ENCODE results near the gene KCNN3. TPM values are rescaled to one million over a fixed set of nuclear protein-coding genes. Genes with fewer than 3 reads are reported as not detected.
A peak's percentile ranks its signal among the peaks of the same experiment; 100 is the strongest.

KCNN3 gene
- total RNA-seq, 5 donors from 2014 or later (not counting 1 experiment from before 2014, with no cell fraction given): 0.03 to 0.23 (median 0.18) TPM

DNA sequence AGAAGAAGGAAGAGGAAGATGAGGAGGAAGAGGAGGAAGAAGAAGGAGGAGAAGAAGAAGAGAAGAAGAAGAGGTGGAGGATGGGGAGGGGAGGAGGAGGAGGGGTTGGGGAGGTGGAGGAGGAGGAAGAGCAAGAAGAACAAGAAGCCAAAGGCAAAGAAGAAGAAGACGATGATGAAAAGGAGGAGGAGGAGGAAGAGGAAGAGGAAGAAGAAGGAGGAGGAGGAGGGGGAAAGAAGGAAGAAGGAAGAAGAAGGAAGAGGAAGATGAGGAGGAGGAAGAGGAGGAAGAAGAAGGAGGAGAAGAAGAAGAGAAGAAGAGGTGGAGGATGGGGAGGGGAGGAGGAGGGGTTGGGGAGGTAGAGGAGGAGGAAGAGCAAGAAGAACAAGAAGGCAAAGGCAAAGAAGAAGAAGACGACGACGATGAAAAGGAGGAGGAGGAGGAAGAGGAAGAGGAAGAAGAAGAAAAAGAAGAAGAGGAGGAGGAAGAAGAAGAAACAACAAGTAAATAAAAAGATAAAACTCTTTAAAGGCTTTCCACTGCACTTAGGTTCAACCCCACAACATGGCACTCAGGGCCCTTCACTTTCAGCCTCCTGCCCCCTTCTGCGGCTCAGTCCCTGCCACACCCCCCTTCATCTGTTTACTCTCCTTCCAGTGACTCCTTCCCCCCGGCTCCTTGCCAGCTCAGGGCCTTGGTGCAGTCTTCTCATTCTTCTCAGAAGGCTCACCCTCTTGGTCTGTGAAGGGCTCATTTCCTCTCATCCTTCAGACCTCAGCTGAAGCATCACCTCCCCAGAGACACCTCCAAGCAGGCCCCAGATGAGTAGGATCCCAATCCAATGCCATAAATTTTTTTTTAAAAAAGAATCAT lies 114.0 kb downstream of the KCNN3 start:
- H3K9me3 Mint-ChIP-seq: no peaks in the 10 kb centered on the region
- no peaks in the 10 kb centered on the region for H3K36me3 Mint-ChIP-seq
- POLR2A ChIA-PET: no interaction called here
- DNase-seq (no peak), ATAC-seq (replicated peaks in 1 of 4) (no peak)
- peaks cover 0 to 5% of the 10 kb centered on the region in 2 donors for H3K27me3 Mint-ChIP-seq
- H3K4me1 Mint-ChIP-seq: peaks cover 37 to 42% (median 41%) of the 10 kb centered on the region in 3 donors
- CTCF ChIA-PET: no interaction called here
- H3K27me3 ChIP-seq (replicated peaks in 1 of 2; ENCODE audit: control insufficient read depth in 2 of 2, extremely low read depth in 1 of 2, insufficient read depth in 2 of 2, low read length in 1 of 2): peaks cover 0 to 7% of the 10 kb centered on the region in 2 experiments
- H3K4me3 Mint-ChIP-seq: no peak overlapping the region
- H3K4me3 ChIP-seq (ENCODE audit: control insufficient read depth in 1 of 2, extremely low read depth in 1 of 2, low read length in 1 of 2): no peak overlapping the region
- H3K27ac Mint-ChIP-seq: peak overlapping the region; percentile 36 to 58
- peaks cover 21 to 27% of the 10 kb centered on the region in 2 experiments for H3K4me1 ChIP-seq (ENCODE audit: control insufficient read depth in 1 of 2, extremely low read depth in 1 of 2, insufficient read depth in 2 of 2, low read length in 2 of 2)
- H3K27ac ChIP-seq (ENCODE audit: low read length): no peak overlapping the region
- WGBS (ENCODE audit: insufficient coverage): 62% methylated on average over 3 of the region's 6 CpGs
- no peaks in the 10 kb centered on the region for H3K36me3 ChIP-seq (ENCODE audit: control insufficient read depth in 2 of 2, extremely low read depth in 1 of 2, insufficient read depth in 1 of 2, low read length in 1 of 2)
- H3K9me3 ChIP-seq: no peaks in the 10 kb centered on the region

DNA sequence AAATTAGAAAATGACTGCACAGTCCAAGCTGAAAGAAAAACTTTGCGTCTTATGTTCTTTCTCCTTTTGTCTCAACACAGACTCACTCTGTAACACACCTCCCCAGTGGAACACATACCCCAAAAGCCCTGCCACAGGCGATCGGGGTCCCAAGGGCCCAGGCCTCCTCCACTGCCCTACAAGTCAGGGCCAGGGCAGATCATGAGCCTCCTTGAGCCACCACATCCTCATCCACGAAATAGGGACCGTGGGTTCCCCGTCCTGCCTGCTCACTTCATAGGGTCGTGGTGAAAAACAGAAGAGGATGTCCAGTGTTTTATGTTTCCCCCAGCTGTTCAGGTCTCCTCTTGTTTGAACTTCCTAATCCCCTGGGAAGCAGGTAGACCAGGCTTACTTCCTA lies 116.7 kb downstream of the KCNN3 start:
- CTCF ChIA-PET: interaction anchor here in 1 of 2 donors (1.4 kb wide), 1 partner anchor 28 kb away, joined by 3 read pairs; no protein-coding TSS in a partner anchor
- Mint-ChIP-seq H3K36me3 (no peaks in the 10 kb centered on the region), H3K4me3 (no peak overlapping the region), H3K4me1 (peaks cover 23 to 36% (median 26%) of the 10 kb centered on the region in 3 donors), H3K9me3 (no peaks in the 10 kb centered on the region), H3K27ac (no peak overlapping the region), H3K27me3 (peaks cover 0 to 3% of the 10 kb centered on the region in 2 donors)
- DNase-seq (no peak), ATAC-seq (replicated peaks in 1 of 4) (no peak)
- WGBS (ENCODE audit: insufficient coverage): 92% methylated on average over 6 of the region's 7 CpGs
- Histone ChIP-seq H3K9me3 (no peaks in the 10 kb centered on the region), H3K4me3 (ENCODE audit: control insufficient read depth in 1 of 2, extremely low read depth in 1 of 2, low read length in 1 of 2) (no peak overlapping the region), H3K4me1 (ENCODE audit: control insufficient read depth in 1 of 2, extremely low read depth in 1 of 2, insufficient read depth in 2 of 2, low read length in 2 of 2) (peaks cover 10 to 11% of the 10 kb centered on the region in 2 experiments), H3K27me3 (replicated peaks in 1 of 2; ENCODE audit: control insufficient read depth in 2 of 2, extremely low read depth in 1 of 2, insufficient read depth in 2 of 2, low read length in 1 of 2) (peaks cover 0 to 8% of the 10 kb centered on the region in 2 experiments), H3K36me3 (ENCODE audit: control insufficient read depth in 2 of 2, extremely low read depth in 1 of 2, insufficient read depth in 1 of 2, low read length in 1 of 2) (no peaks in the 10 kb centered on the region), H3K27ac (ENCODE audit: low read length) (no peak overlapping the region)
- POLR2A ChIA-PET: interaction anchor here in 1 of 2 donors (0.9 kb wide), 1 partner anchor 336 kb away, joined by 3 read pairs; no protein-coding TSS in a partner anchor

DNA sequence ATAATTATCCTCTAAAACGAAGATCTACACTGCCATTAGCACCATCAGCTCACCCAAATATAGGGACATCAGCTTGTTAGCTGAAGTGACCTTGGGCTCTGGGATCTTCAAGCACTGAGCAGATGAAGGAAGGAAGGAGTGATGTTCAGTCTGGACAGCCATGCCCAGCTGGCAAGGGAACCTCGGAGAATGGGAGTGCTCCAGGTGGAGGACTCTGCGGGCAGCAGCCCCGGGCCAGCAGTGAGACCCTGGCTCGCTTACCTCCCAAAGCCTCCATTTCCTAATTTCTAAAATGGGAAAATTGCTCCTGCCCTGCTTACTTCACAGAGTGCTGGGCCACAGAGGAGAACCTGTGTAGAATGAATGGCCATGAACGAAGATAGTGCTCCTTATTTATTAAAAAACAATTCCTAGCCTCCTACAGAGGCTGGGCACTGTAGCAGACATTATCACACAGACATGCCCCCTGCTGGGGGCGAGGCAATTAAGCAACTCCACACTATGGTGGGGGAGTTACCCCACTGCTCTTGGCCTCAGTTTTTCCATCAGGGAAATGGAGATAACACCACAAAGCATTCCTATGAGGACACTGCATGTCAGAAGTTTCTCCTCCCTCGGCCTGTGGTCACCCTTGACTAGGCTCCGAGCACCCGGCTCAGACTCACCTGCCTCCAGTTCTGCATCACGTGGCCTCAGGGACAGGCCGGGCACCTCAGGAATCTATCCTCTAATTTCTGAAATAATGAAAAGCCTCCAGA lies 117.6 kb downstream of the KCNN3 start:
- peaks cover 24 to 46% (median 26%) of the 10 kb centered on the region in 3 donors for H3K4me1 Mint-ChIP-seq

DNA sequence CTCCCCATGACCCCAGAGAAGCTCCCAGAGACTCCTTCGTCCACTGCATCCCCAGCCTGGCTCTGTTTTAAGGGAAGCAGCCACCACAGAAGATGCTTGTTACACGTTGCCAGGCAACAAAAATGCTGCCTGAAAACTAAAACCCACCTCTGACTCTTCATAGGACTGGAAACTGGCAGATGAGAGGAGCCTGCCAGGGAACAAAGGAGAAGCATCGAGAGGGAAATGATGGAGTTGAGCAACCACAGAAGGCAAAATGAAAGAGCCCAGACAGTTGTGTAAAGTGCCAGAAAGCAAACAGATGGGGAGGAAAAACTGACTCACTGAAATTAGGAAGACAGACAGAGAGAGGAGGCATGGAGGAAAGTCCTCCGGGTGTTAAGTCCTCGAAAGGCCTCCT lies 118.4 kb downstream of the KCNN3 start:
- no peaks in the 10 kb centered on the region for H3K36me3 Mint-ChIP-seq
- H3K9me3 Mint-ChIP-seq: no peaks in the 10 kb centered on the region
- H3K27me3 Mint-ChIP-seq: peaks cover 0 to 3% of the 10 kb centered on the region in 2 donors
- peaks cover 18 to 26% of the 10 kb centered on the region in 2 experiments for H3K4me1 ChIP-seq (ENCODE audit: control insufficient read depth in 1 of 2, extremely low read depth in 1 of 2, insufficient read depth in 2 of 2, low read length in 2 of 2)
- no peak overlapping the region for H3K4me3 Mint-ChIP-seq
- ATAC-seq (replicated peaks in 1 of 4) (no peak), DNase-seq (no peak)
- no peaks in the 10 kb centered on the region for H3K9me3 ChIP-seq
- peaks cover 0 to 8% of the 10 kb centered on the region in 2 experiments for H3K27me3 ChIP-seq (replicated peaks in 1 of 2; ENCODE audit: control insufficient read depth in 2 of 2, extremely low read depth in 1 of 2, insufficient read depth in 2 of 2, low read length in 1 of 2)
- no peak overlapping the region for H3K4me3 ChIP-seq (ENCODE audit: control insufficient read depth in 1 of 2, extremely low read depth in 1 of 2, low read length in 1 of 2)
- ChIA-PET POLR2A (no interaction called here), CTCF (interaction anchor here in 1 of 2 donors (1.2 kb wide), 1 partner anchor 82 kb away, joined by 5 read pairs; no protein-coding TSS in a partner anchor)
- peaks cover 27 to 49% (median 29%) of the 10 kb centered on the region in 3 donors for H3K4me1 Mint-ChIP-seq
- H3K36me3 ChIP-seq (ENCODE audit: control insufficient read depth in 2 of 2, extremely low read depth in 1 of 2, insufficient read depth in 1 of 2, low read length in 1 of 2): no peaks in the 10 kb centered on the region
- no peak overlapping the region for H3K27ac Mint-ChIP-seq
- H3K27ac ChIP-seq (ENCODE audit: low read length): no peak overlapping the region
- 36% methylated on average over 4 of the region's 5 CpGs for WGBS (ENCODE audit: insufficient coverage)

More for the DNA sequence above, 117.6 kb downstream of the KCNN3 start:
- no peak for DNase-seq
- Mint-ChIP-seq H3K36me3 (no peaks in the 10 kb centered on the region), H3K27me3 (peaks cover 0 to 3% of the 10 kb centered on the region in 2 donors), H3K4me3 (no peak overlapping the region), H3K27ac (no peak overlapping the region), H3K9me3 (no peaks in the 10 kb centered on the region)
- WGBS (ENCODE audit: insufficient coverage): 84% methylated on average over 5 of the region's 12 CpGs
- H3K9me3 ChIP-seq: no peaks in the 10 kb centered on the region
- H3K36me3 ChIP-seq (ENCODE audit: control insufficient read depth in 2 of 2, extremely low read depth in 1 of 2, insufficient read depth in 1 of 2, low read length in 1 of 2): no peaks in the 10 kb centered on the region
- POLR2A ChIA-PET: interaction anchor here in 1 of 2 donors (0.9 kb wide), 1 partner anchor 335 kb away, joined by 3 read pairs; no protein-coding TSS in a partner anchor
- H3K4me3 ChIP-seq (ENCODE audit: control insufficient read depth in 1 of 2, extremely low read depth in 1 of 2, low read length in 1 of 2): no peak overlapping the region
- H3K27ac ChIP-seq (ENCODE audit: low read length): no peak overlapping the region
- peaks cover 0 to 8% of the 10 kb centered on the region in 2 experiments for H3K27me3 ChIP-seq (replicated peaks in 1 of 2; ENCODE audit: control insufficient read depth in 2 of 2, extremely low read depth in 1 of 2, insufficient read depth in 2 of 2, low read length in 1 of 2)
- no peak for ATAC-seq (replicated peaks in 1 of 4)
- CTCF ChIA-PET: no interaction called here
- peaks cover 13 to 18% of the 10 kb centered on the region in 2 experiments for H3K4me1 ChIP-seq (ENCODE audit: control insufficient read depth in 1 of 2, extremely low read depth in 1 of 2, insufficient read depth in 2 of 2, low read length in 2 of 2)

DNA sequence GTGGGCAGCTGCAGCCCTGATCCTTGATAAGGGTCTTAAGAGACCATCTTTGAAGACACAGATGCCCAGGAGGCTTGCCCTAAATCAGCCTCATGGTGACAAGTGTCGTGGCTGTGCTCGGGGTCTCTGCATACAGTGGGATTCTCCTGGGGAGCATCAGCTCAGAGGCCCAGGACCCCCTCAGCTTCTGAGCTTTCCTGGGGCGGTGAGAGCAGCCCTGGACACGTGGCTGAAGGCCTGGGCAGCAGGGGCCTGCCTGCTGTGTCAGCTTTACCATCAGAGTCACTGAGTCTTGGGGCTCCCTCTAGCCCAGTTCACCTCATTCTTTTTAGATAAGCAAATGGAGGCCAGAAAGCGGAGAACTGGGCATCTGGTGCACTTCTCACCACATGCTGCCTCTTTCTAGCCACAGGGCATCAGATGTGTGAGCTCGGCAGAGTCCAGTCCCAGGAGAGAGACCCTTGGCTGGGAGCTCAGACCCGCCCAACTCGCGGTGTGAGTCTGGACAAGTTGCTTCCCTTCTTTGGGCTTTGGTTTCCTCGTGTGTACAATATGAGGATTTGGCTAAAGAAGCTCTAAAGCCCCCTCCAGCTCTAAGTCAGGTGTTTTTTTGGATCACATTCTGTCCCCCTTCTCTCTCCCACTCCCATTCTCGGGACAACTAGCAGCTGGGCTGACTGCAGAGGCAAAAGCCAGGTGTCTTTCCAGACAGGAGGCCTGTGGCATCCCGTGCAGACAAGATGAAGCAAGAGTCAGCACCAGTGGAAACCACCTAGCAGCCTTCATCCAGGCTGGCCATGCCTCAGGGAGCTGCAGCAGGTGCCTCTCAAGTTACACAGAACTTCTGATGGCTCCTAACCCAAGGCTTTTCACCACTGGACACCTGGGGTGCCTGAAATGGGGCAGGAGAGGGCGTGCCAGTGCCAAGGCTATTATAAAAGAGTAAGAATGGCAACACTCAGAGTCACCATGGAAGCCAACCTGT lies 119.1 kb downstream of the KCNN3 start:
- peaks cover 29 to 49% (median 30%) of the 10 kb centered on the region in 3 donors for H3K4me1 Mint-ChIP-seq
- H3K4me3 Mint-ChIP-seq: no peak overlapping the region
- Histone ChIP-seq H3K4me3 (ENCODE audit: control insufficient read depth in 1 of 2, extremely low read depth in 1 of 2, low read length in 1 of 2) (no peak overlapping the region), H3K9me3 (no peaks in the 10 kb centered on the region), H3K27ac (ENCODE audit: low read length) (no peak overlapping the region), H3K27me3 (replicated peaks in 1 of 2; ENCODE audit: control insufficient read depth in 2 of 2, extremely low read depth in 1 of 2, insufficient read depth in 2 of 2, low read length in 1 of 2) (peaks cover 0 to 8% of the 10 kb centered on the region in 2 experiments), H3K36me3 (ENCODE audit: control insufficient read depth in 2 of 2, extremely low read depth in 1 of 2, insufficient read depth in 1 of 2, low read length in 1 of 2) (no peaks in the 10 kb centered on the region), H3K4me1 (ENCODE audit: control insufficient read depth in 1 of 2, extremely low read depth in 1 of 2, insufficient read depth in 2 of 2, low read length in 2 of 2) (peaks cover 18 to 31% of the 10 kb centered on the region in 2 experiments)
- no peaks in the 10 kb centered on the region for H3K9me3 Mint-ChIP-seq
- ATAC-seq (replicated peaks in 1 of 4): no peak
- ChIA-PET CTCF (interaction anchor here in 1 of 2 donors (1.2 kb wide), 1 partner anchor 81 kb away, joined by 5 read pairs; no protein-coding TSS in a partner anchor), POLR2A (no interaction called here)
- WGBS (ENCODE audit: insufficient coverage): 88% methylated on average over 11 of the region's 13 CpGs
- H3K36me3 Mint-ChIP-seq: no peaks in the 10 kb centered on the region
- H3K27me3 Mint-ChIP-seq: peaks cover 0 to 2% of the 10 kb centered on the region in 2 donors
- peak overlapping the region in 1 of 2 donors; percentile 21 for H3K27ac Mint-ChIP-seq
- no peak for DNase-seq
